ENCODE data around the gene PTPRK.

PTPRK gene

DNA sequence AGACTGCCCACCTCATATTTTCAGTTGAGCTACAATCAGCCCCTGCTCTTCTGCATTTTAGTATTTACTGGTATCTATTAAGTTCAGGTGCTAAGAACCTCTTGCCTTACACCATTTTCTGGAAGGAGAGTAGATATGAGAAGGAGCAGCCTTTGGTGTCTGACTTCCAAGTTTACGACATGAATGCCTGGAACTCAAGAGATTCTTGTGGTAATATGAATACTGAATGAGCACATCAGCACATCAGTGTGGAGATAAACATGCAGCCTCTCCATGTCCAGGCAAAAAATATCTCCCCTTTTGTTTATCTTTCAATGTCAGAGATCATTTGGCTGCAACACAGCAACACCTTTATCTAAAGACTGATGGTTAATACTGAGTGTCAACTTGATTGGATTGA is 553.8 kb downstream of the PTPRK start:
- H3K4me1 Mint-ChIP-seq = no peaks in the 10 kb centered on the region
- H3K36me3 Mint-ChIP-seq (ENCODE audit: low read depth) = peaks cover 35% of the 10 kb centered on the region

GRCh38 chr6:127963495-127963894 is 556.9 kb downstream of the PTPRK start:
- no peak overlapping the region for H3K27ac Mint-ChIP-seq
- H3K36me3 Mint-ChIP-seq (ENCODE audit: low read depth) = peaks cover 24% of the 10 kb centered on the region
- peaks cover 3% of the 10 kb centered on the region for H3K9me3 Mint-ChIP-seq
- no peaks in the 10 kb centered on the region for H3K27me3 Mint-ChIP-seq (ENCODE audit: low read depth)
- no peak for TF ChIP-seq CTCF (IDR thresholded peaks at IDR 0.05; ENCODE audit: unreplicated experiment in 3 of 3)
- H3K4me3 Mint-ChIP-seq = no peak overlapping the region
- no peaks in the 10 kb centered on the region for H3K4me1 Mint-ChIP-seq

More for the DNA sequence above, 553.8 kb downstream of the PTPRK start:
- H3K4me3 Mint-ChIP-seq = no peak overlapping the region
- no peaks in the 10 kb centered on the region for H3K9me3 Mint-ChIP-seq
- TF ChIP-seq CTCF (IDR thresholded peaks at IDR 0.05; ENCODE audit: unreplicated experiment in 3 of 3) = no peak
- H3K27me3 Mint-ChIP-seq (ENCODE audit: low read depth) = no peaks in the 10 kb centered on the region
- H3K27ac Mint-ChIP-seq = no peak overlapping the region

GRCh38 chr6:127959869-127960268 is 560.5 kb downstream of the PTPRK start:
- no peaks in the 10 kb centered on the region for H3K36me3 Mint-ChIP-seq (ENCODE audit: low read depth)
- no peak for TF ChIP-seq CTCF (IDR thresholded peaks at IDR 0.05; ENCODE audit: unreplicated experiment in 3 of 3)
- no peaks in the 10 kb centered on the region for H3K27me3 Mint-ChIP-seq (ENCODE audit: low read depth)
- H3K27ac Mint-ChIP-seq = no peak overlapping the region
- H3K4me1 Mint-ChIP-seq = peaks cover 5% of the 10 kb centered on the region
- H3K4me3 Mint-ChIP-seq = no peak overlapping the region
- H3K9me3 Mint-ChIP-seq = peaks cover 3% of the 10 kb centered on the region

- Mint-ChIP-seq H3K9me3 (peaks cover 3% of the 10 kb centered on the region), H3K4me1 (peaks cover 6% of the 10 kb centered on the region)
- TF ChIP-seq CTCF (IDR thresholded peaks at IDR 0.05; ENCODE audit: unreplicated experiment in 3 of 3) = no peak
These were observed 563.4 kb downstream of the PTPRK start for GRCh38 chr6:127956956-127957355.

DNA sequence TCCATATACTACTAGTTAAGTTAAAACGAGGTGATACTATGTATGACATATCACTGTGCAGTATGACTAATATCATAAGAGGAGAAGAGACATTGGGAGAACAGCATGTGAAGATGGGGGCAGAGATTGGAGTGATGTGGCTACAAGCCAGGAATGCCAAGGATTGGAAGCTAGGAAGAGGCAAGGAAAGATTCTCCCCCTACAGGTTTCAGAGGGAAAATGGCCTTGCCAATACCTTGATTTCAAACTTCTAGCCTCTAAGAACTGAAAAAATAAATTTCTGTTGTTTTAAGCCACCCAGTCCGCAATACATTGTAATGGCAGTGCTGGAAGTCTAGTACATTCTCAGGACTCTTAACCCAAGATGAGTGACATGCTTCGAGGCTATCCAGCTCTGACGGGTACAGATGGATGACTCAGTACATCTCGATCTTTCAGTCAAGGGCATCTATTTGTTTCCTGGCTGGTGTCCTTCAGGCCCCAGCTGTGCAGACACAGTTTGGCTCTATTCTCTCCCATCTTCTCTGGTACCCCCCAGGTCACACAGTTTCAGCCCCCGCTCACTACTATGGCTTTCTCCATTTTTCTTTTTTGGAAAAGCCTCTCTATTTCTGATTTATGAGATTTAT is 564.0 kb downstream of the PTPRK start:
- Mint-ChIP-seq H3K36me3 (ENCODE audit: low read depth) (no peaks in the 10 kb centered on the region), H3K27ac (no peak overlapping the region), H3K27me3 (ENCODE audit: low read depth) (no peaks in the 10 kb centered on the region), H3K9me3 (peaks cover 3% of the 10 kb centered on the region), H3K4me1 (peaks cover 12% of the 10 kb centered on the region), H3K4me3 (no peak overlapping the region)
- no peak for TF ChIP-seq CTCF (IDR thresholded peaks at IDR 0.05; ENCODE audit: unreplicated experiment in 3 of 3)

More at GRCh38 chr6:127956956-127957355, 563.4 kb downstream of the PTPRK start:
- H3K4me3 Mint-ChIP-seq = no peak overlapping the region
- no peak overlapping the region for H3K27ac Mint-ChIP-seq
- no peaks in the 10 kb centered on the region for H3K36me3 Mint-ChIP-seq (ENCODE audit: low read depth)
- H3K27me3 Mint-ChIP-seq (ENCODE audit: low read depth) = no peaks in the 10 kb centered on the region

GRCh38 chr6:127954082-127954481 is 566.3 kb downstream of the PTPRK start:
- no peaks in the 10 kb centered on the region for H3K9me3 Mint-ChIP-seq
- H3K4me1 Mint-ChIP-seq = peaks cover 12% of the 10 kb centered on the region
- no peak overlapping the region for H3K4me3 Mint-ChIP-seq
- no peak overlapping the region for H3K27ac Mint-ChIP-seq
- TF ChIP-seq CTCF (IDR thresholded peaks at IDR 0.05; ENCODE audit: unreplicated experiment in 3 of 3) = no peak
- no peaks in the 10 kb centered on the region for H3K36me3 Mint-ChIP-seq (ENCODE audit: low read depth)
- no peaks in the 10 kb centered on the region for H3K27me3 Mint-ChIP-seq (ENCODE audit: low read depth)

Measured in nephron (organoid).